Mesodermal cell (in vitro differentiated cells): ENCODE measurements around the gene ITGA2.

Source experiments
- H3K27ac ChIP-seq: 2 replicates; pipeline ENCODE4 v1.7.0; 2013; ENCODE audit warnings: mild to moderate bottlenecking, low read depth, low read length, moderate library complexity; ENCODE audit not compliant: severe bottlenecking
- H3K36me3 ChIP-seq: 2 replicates; pipeline ENCODE4 v1.7.1; 2013; ENCODE audit warnings: mild to moderate bottlenecking, low read length, moderate library complexity; ENCODE audit not compliant: control insufficient read depth, insufficient read depth
- H3K4me1 ChIP-seq: one replicate; pipeline ENCODE4 v1.7.1; 2013; ENCODE audit warnings: mild to moderate bottlenecking, low read length; ENCODE audit not compliant: insufficient read depth, control insufficient read depth, poor library complexity, severe bottlenecking
- H3K4me3 ChIP-seq: 2 replicates; pipeline ENCODE4 v1.7.0; 2013; ENCODE audit warnings: low read length, control low read depth, mild to moderate bottlenecking; ENCODE audit not compliant: insufficient read depth, poor library complexity, severe bottlenecking; ENCODE audit errors: extremely low read depth
- H3K9me3 ChIP-seq: 2 replicates; pipeline ENCODE4 v1.7.1; 2013; ENCODE audit warnings: mild to moderate bottlenecking, low read length, moderate library complexity; ENCODE audit not compliant: control insufficient read depth
- WGBS, 2 experiments: methylation state at CpG; one replicate each; pipeline ENCODE4 v1.1.5; 2013; ENCODE audit warnings: missing lambda C conversion rate in 2 of 2; ENCODE audit not compliant: insufficient coverage in 2 of 2; 5-methylcytosine and 5-hydroxymethylcytosine counted together

ITGA2 gene

GRCh38 chr5:53017383-53017782 lies 28.2 kb downstream of the ITGA2 start:
- H3K9me3 ChIP-seq = no peaks in the 10 kb centered on the region
- H3K27ac ChIP-seq = no peak overlapping the region
- peaks cover 12% of the 10 kb centered on the region for H3K36me3 ChIP-seq
- no peak overlapping the region for H3K4me3 ChIP-seq
- peaks cover 10% of the 10 kb centered on the region for H3K4me1 ChIP-seq
- 95 to 97% methylated on average over 2 to 5 of the region's 5 CpGs for WGBS, 2 experiments

DNA sequence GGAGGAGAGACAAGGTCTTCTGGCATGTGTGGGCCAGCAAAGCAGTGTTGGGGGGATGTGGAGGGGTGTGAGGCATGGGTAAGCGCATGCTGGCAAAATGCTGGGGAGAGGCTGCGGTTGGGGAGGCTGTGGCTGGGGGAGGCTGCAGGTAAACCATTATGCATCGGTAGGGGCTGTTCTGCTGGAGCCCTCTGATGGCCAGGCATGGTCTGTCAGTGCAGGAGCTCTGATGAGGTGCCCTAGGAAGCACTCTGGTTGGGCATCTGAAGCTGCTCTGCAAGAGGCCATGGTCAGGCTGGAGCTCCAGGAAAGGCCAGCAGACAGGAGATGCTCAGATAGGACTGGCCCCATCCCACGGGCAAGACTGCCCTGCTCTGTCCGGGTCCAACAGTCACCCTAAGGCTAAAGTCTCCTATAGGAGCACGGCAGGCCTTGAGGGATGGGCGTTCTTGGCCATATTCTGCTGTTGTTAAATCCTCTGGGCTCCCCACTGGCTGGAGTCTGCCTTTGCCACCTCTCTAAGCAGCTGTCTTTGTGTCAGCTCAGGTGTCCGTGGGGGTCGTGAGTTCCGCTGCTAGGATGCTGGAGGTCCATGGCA lies 28.7 kb downstream of the ITGA2 start:
- no peak overlapping the region for H3K4me3 ChIP-seq
- peaks cover 14% of the 10 kb centered on the region for H3K4me1 ChIP-seq
- H3K36me3 ChIP-seq = peaks cover 12% of the 10 kb centered on the region
- no peaks in the 10 kb centered on the region for H3K9me3 ChIP-seq
- WGBS, 2 experiments = 96% methylated on average over 10 of the region's 10 CpGs
- no peak overlapping the region for H3K27ac ChIP-seq

DNA sequence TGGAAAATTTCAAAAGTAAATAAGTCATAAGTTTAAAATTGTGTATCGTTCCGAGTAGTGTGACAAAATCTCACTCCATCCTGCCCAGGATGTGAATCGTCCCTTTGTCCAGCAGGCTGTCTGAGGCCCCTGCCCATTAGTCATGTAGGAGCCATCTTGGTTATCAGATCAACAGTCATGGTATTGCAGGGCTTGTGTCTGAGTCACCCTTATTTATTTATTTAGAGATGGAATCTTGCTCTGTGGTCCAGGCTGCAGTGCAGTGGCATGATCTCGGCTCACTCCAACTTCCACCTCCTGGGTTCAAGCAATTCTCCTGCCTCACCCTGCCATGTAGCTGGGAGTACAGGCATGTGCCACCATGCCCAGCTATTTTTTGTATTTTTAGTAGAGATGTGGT lies 30.2 kb downstream of the ITGA2 start:
- peak overlapping the region; percentile 63 for H3K27ac ChIP-seq
- H3K4me3 ChIP-seq = no peak overlapping the region
- peaks cover 21% of the 10 kb centered on the region for H3K4me1 ChIP-seq
- WGBS, 2 experiments = 75 to 80% methylated on average over 4 of the region's 4 CpGs
- H3K9me3 ChIP-seq = no peaks in the 10 kb centered on the region
- peaks cover 9% of the 10 kb centered on the region for H3K36me3 ChIP-seq

DNA sequence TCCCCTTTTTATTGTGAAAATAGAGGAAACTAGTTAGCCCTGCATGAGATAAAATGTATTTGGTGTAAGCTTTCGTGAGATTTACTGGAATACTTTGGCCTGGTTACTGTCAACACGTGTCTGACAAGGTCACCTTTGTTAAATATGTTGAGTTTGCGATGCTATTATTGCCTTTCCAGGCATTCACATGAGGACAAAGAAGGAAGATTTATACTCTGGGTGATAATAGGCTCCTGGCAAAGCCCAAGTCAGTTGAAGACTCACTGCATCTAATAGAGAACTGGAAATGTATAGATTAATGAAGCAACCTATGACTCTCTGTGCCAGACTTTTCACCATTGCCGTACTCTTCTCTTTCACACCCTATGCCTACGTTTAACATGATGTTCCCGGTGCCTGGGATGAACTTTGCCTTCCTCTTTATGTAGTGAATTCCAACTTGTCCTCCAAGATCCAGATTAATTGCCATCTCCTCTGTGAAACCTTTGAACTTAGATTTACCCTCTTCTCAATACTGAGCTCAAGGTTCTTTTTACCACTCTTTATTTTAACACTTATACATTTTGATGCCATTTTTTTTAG lies 33.9 kb downstream of the ITGA2 start:
- H3K27ac ChIP-seq = no peak overlapping the region
- H3K36me3 ChIP-seq = peaks cover 19% of the 10 kb centered on the region
- peaks cover 23% of the 10 kb centered on the region for H3K4me1 ChIP-seq
- H3K4me3 ChIP-seq = no peak overlapping the region
- 95 to 97% methylated on average over 6 of the region's 6 CpGs for WGBS, 2 experiments
- H3K9me3 ChIP-seq = no peaks in the 10 kb centered on the region

GRCh38 chr5:53023969-53024368 lies 34.8 kb downstream of the ITGA2 start:
- 100% methylated on average over 1 of the region's 2 CpGs; no CpG with 5 or more reads in 1 of the 2 experiments for WGBS, 2 experiments
- Histone ChIP-seq H3K4me3 (no peak overlapping the region), H3K27ac (no peak overlapping the region), H3K4me1 (peaks cover 22% of the 10 kb centered on the region), H3K9me3 (no peaks in the 10 kb centered on the region), H3K36me3 (peaks cover 20% of the 10 kb centered on the region)

- 94 to 97% methylated on average over 3 to 4 of the region's 4 CpGs for WGBS, 2 experiments
- H3K4me3 ChIP-seq = no peak overlapping the region
- peaks cover 20% of the 10 kb centered on the region for H3K36me3 ChIP-seq
- peaks cover 22% of the 10 kb centered on the region for H3K4me1 ChIP-seq
- H3K9me3 ChIP-seq = no peaks in the 10 kb centered on the region
- H3K27ac ChIP-seq = no peak overlapping the region
Measured at GRCh38 chr5:53024535-53024934, 35.4 kb downstream of the ITGA2 start.

GRCh38 chr5:53025487-53025886 lies 36.3 kb downstream of the ITGA2 start:
- Histone ChIP-seq H3K4me3 (no peak overlapping the region), H3K36me3 (peaks cover 28% of the 10 kb centered on the region), H3K4me1 (peaks cover 29% of the 10 kb centered on the region), H3K27ac (no peak overlapping the region), H3K9me3 (no peaks in the 10 kb centered on the region)
- 89 to 92% methylated on average over 3 of the region's 5 CpGs for WGBS, 2 experiments

GRCh38 chr5:53027913-53028312 lies 38.8 kb downstream of the ITGA2 start:
- no peaks in the 10 kb centered on the region for H3K9me3 ChIP-seq
- 87 to 90% methylated on average over 3 to 4 of the region's 4 CpGs for WGBS, 2 experiments
- peaks cover 44% of the 10 kb centered on the region for H3K4me1 ChIP-seq
- no peak overlapping the region for H3K27ac ChIP-seq
- peaks cover 20% of the 10 kb centered on the region for H3K36me3 ChIP-seq
- no peak overlapping the region for H3K4me3 ChIP-seq

DNA sequence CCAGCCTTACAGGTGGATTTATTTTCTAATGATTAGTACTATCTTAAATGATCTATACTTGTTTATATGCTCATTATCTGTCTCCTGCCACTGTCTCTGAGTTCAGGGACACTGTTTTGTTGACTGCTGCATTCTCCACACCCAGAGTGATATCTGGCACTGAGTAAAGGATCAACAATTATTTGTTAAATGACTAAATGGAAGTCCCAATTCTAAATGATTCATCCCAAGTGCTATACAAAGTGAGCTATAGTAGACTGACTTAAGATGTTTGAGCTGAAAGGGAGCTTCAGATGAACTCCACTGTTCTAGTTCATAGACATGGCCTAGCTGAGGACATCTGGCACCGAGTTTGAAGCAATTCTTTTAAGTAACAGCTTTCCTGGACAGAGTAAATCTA lies 40.5 kb downstream of the ITGA2 start:
- Histone ChIP-seq H3K9me3 (no peaks in the 10 kb centered on the region), H3K36me3 (peaks cover 25% of the 10 kb centered on the region), H3K4me1 (peaks cover 38% of the 10 kb centered on the region), H3K4me3 (no peak overlapping the region), H3K27ac (no peak overlapping the region)
- WGBS, 2 experiments = 83% methylated on average over 1 of the region's 1 CpG; no CpG with 5 or more reads in 1 of the 2 experiments

- Histone ChIP-seq H3K27ac (peak overlapping the region; percentile 87), H3K4me1 (peaks cover 39% of the 10 kb centered on the region), H3K36me3 (peaks cover 28% of the 10 kb centered on the region), H3K9me3 (no peaks in the 10 kb centered on the region), H3K4me3 (no peak overlapping the region)
- WGBS, 2 experiments = 93 to 100% methylated on average over 1 to 2 of the region's 2 CpGs
Measured at GRCh38 chr5:53030893-53031292, 41.7 kb downstream of the ITGA2 start.

DNA sequence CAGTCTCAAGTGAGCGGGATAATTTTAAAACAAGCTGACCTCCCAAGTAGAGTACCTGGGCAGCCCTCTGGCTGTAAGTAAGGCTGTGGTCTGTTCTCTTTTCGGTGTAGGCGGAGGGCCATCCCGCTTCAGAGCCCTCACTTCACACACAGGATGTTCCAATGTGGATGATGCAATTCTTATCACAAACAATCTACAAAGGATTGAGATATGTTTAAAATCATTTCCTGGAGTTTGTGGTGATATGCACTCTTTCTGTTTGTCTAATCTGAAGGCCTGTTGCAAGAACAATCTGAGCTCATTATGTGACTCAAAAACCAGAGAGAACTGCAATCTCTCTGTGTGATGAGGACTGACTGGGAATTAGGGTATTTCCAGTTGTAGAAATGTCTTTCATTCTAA lies 42.5 kb downstream of the ITGA2 start:
- Histone ChIP-seq H3K4me3 (no peak overlapping the region), H3K36me3 (peaks cover 34% of the 10 kb centered on the region), H3K27ac (peak overlapping the region; percentile 87), H3K4me1 (peaks cover 47% of the 10 kb centered on the region), H3K9me3 (no peaks in the 10 kb centered on the region)
- 100% methylated on average over 1 of the region's 4 CpGs; no CpG with 5 or more reads in 1 of the 2 experiments for WGBS, 2 experiments
